ENCODE results near the gene PTPRA.

The PTPRA gene

GRCh38 chr20:2858591-2858990 is 14.7 kb upstream of the PTPRA start:
- Histone ChIP-seq H3K9ac (ENCODE audit: insufficient read length, low read depth) (no peak overlapping the region), H3K9me3 (ENCODE audit: insufficient read depth, low read length) (no peaks in the 10 kb centered on the region), H3K36me3 (ENCODE audit: insufficient read depth, insufficient read length, low read length) (peaks cover 30% of the 10 kb centered on the region), H3K4me1 (ENCODE audit: insufficient read depth, insufficient read length) (no peaks in the 10 kb centered on the region), H3K4me3 (ENCODE audit: insufficient read length, low read depth) (no peak overlapping the region), H3K27me3 (ENCODE audit: insufficient read depth, insufficient read length) (no peaks in the 10 kb centered on the region)
- DNase-seq (ENCODE audit: low read depth, low spot score): no peak
- TF ChIP-seq YY1 (IDR thresholded peaks at IDR 0.05; ENCODE audit: insufficient read depth, insufficient read length) (no peak), ZNF274 (IDR thresholded peaks at IDR 0.05; ENCODE audit: low read depth, low read length) (no peak), SUZ12 (IDR thresholded peaks at IDR 0.05; ENCODE audit: extremely low read depth, insufficient read depth, insufficient read length) (no peak)

GRCh38 chr20:2859330-2860121 is 13.8 kb upstream of the PTPRA start:
- no peak for TF ChIP-seq YY1 (IDR thresholded peaks at IDR 0.05; ENCODE audit: insufficient read depth, insufficient read length)
- TF ChIP-seq SUZ12 (IDR thresholded peaks at IDR 0.05; ENCODE audit: extremely low read depth, insufficient read depth, insufficient read length): no peak
- TF ChIP-seq ZNF274 (IDR thresholded peaks at IDR 0.05; ENCODE audit: low read depth, low read length): no peak
- H3K4me1 ChIP-seq (ENCODE audit: insufficient read depth, insufficient read length): no peaks in the 10 kb centered on the region
- no peaks in the 10 kb centered on the region for H3K9me3 ChIP-seq (ENCODE audit: insufficient read depth, low read length)
- H3K4me3 ChIP-seq (ENCODE audit: insufficient read length, low read depth): no peak overlapping the region
- no peak for DNase-seq (ENCODE audit: low read depth, low spot score)
- H3K27me3 ChIP-seq (ENCODE audit: insufficient read depth, insufficient read length): no peaks in the 10 kb centered on the region
- H3K9ac ChIP-seq (ENCODE audit: insufficient read length, low read depth): no peak overlapping the region
- H3K36me3 ChIP-seq (ENCODE audit: insufficient read depth, insufficient read length, low read length): peaks cover 38% of the 10 kb centered on the region

- Histone ChIP-seq H3K9me3 (ENCODE audit: insufficient read depth, low read length) (no peaks in the 10 kb centered on the region), H3K36me3 (ENCODE audit: insufficient read depth, insufficient read length, low read length) (peaks cover 62% of the 10 kb centered on the region), H3K27me3 (ENCODE audit: insufficient read depth, insufficient read length) (no peaks in the 10 kb centered on the region), H3K9ac (ENCODE audit: insufficient read length, low read depth) (no peak overlapping the region), H3K4me3 (ENCODE audit: insufficient read length, low read depth) (no peak overlapping the region), H3K4me1 (ENCODE audit: insufficient read depth, insufficient read length) (no peaks in the 10 kb centered on the region)
- no peak for TF ChIP-seq SUZ12 (IDR thresholded peaks at IDR 0.05; ENCODE audit: extremely low read depth, insufficient read depth, insufficient read length)
- TF ChIP-seq YY1 (IDR thresholded peaks at IDR 0.05; ENCODE audit: insufficient read depth, insufficient read length): no peak
- TF ChIP-seq ZNF274 (IDR thresholded peaks at IDR 0.05; ENCODE audit: low read depth, low read length): no peak
- DNase-seq (ENCODE audit: low read depth, low spot score): no peak
Observed at GRCh38 chr20:2864626-2865025, 8.7 kb upstream of the PTPRA start.

GRCh38 chr20:2865101-2865500 is 8.2 kb upstream of the PTPRA start:
- Histone ChIP-seq H3K9me3 (ENCODE audit: insufficient read depth, low read length) (no peaks in the 10 kb centered on the region), H3K27me3 (ENCODE audit: insufficient read depth, insufficient read length) (no peaks in the 10 kb centered on the region), H3K4me1 (ENCODE audit: insufficient read depth, insufficient read length) (no peaks in the 10 kb centered on the region), H3K36me3 (ENCODE audit: insufficient read depth, insufficient read length, low read length) (peaks cover 60% of the 10 kb centered on the region), H3K9ac (ENCODE audit: insufficient read length, low read depth) (no peak overlapping the region), H3K4me3 (ENCODE audit: insufficient read length, low read depth) (no peak overlapping the region)
- TF ChIP-seq ZNF274 (IDR thresholded peaks at IDR 0.05; ENCODE audit: low read depth, low read length): no peak
- no peak for TF ChIP-seq YY1 (IDR thresholded peaks at IDR 0.05; ENCODE audit: insufficient read depth, insufficient read length)
- TF ChIP-seq SUZ12 (IDR thresholded peaks at IDR 0.05; ENCODE audit: extremely low read depth, insufficient read depth, insufficient read length): no peak
- DNase-seq (ENCODE audit: low read depth, low spot score): no peak

GRCh38 chr20:2865630-2866029 is 7.7 kb upstream of the PTPRA start:
- Histone ChIP-seq H3K36me3 (ENCODE audit: insufficient read depth, insufficient read length, low read length) (peaks cover 55% of the 10 kb centered on the region), H3K4me1 (ENCODE audit: insufficient read depth, insufficient read length) (no peaks in the 10 kb centered on the region), H3K9ac (ENCODE audit: insufficient read length, low read depth) (no peak overlapping the region), H3K4me3 (ENCODE audit: insufficient read length, low read depth) (no peak overlapping the region), H3K9me3 (ENCODE audit: insufficient read depth, low read length) (no peaks in the 10 kb centered on the region), H3K27me3 (ENCODE audit: insufficient read depth, insufficient read length) (no peaks in the 10 kb centered on the region)
- TF ChIP-seq ZNF274 (IDR thresholded peaks at IDR 0.05; ENCODE audit: low read depth, low read length): no peak
- no peak for TF ChIP-seq SUZ12 (IDR thresholded peaks at IDR 0.05; ENCODE audit: extremely low read depth, insufficient read depth, insufficient read length)
- TF ChIP-seq YY1 (IDR thresholded peaks at IDR 0.05; ENCODE audit: insufficient read depth, insufficient read length): no peak
- no peak for DNase-seq (ENCODE audit: low read depth, low spot score)

- Histone ChIP-seq H3K4me3 (ENCODE audit: insufficient read length, low read depth) (no peak overlapping the region), H3K36me3 (ENCODE audit: insufficient read depth, insufficient read length, low read length) (peaks cover 49% of the 10 kb centered on the region), H3K9me3 (ENCODE audit: insufficient read depth, low read length) (no peaks in the 10 kb centered on the region), H3K4me1 (ENCODE audit: insufficient read depth, insufficient read length) (no peaks in the 10 kb centered on the region), H3K9ac (ENCODE audit: insufficient read length, low read depth) (no peak overlapping the region), H3K27me3 (ENCODE audit: insufficient read depth, insufficient read length) (peaks cover 5% of the 10 kb centered on the region)
- DNase-seq (ENCODE audit: low read depth, low spot score): no peak
- TF ChIP-seq YY1 (IDR thresholded peaks at IDR 0.05; ENCODE audit: insufficient read depth, insufficient read length) (no peak), ZNF274 (IDR thresholded peaks at IDR 0.05; ENCODE audit: low read depth, low read length) (no peak), SUZ12 (IDR thresholded peaks at IDR 0.05; ENCODE audit: extremely low read depth, insufficient read depth, insufficient read length) (no peak)
Observed at GRCh38 chr20:2866236-2866635, 7.0 kb upstream of the PTPRA start.

GRCh38 chr20:2867081-2867864 is 6.0 kb upstream of the PTPRA start:
- TF ChIP-seq SUZ12 (IDR thresholded peaks at IDR 0.05; ENCODE audit: extremely low read depth, insufficient read depth, insufficient read length) (no peak), ZNF274 (IDR thresholded peaks at IDR 0.05; ENCODE audit: low read depth, low read length) (no peak), YY1 (IDR thresholded peaks at IDR 0.05; ENCODE audit: insufficient read depth, insufficient read length) (no peak)
- H3K9me3 ChIP-seq (ENCODE audit: insufficient read depth, low read length): no peaks in the 10 kb centered on the region
- H3K4me1 ChIP-seq (ENCODE audit: insufficient read depth, insufficient read length): peaks cover 3% of the 10 kb centered on the region
- H3K4me3 ChIP-seq (ENCODE audit: insufficient read length, low read depth): no peak overlapping the region
- no peak overlapping the region for H3K9ac ChIP-seq (ENCODE audit: insufficient read length, low read depth)
- peaks cover 15% of the 10 kb centered on the region for H3K27me3 ChIP-seq (ENCODE audit: insufficient read depth, insufficient read length)
- DNase-seq (ENCODE audit: low read depth, low spot score): no peak
- H3K36me3 ChIP-seq (ENCODE audit: insufficient read depth, insufficient read length, low read length): peaks cover 39% of the 10 kb centered on the region

Measured in NT2/D1 (cell line).